GM06990 (cell line): ENCODE results near the gene KCNA10.

Experiments used
- DNase-seq: peaks from one replicate; pipeline ENCODE4 v3.0.0-alpha.2; 2011; ENCODE audit not compliant: insufficient read length; ENCODE audit errors: extremely low read depth
- H3K27me3 ChIP-seq: replicated peaks from 2 replicates; pipeline ENCODE4 v1.6.0; 2011; ENCODE audit warnings: low read length; ENCODE audit not compliant: control insufficient read depth, insufficient read depth
- H3K36me3 ChIP-seq: 2 replicates; pipeline ENCODE4 v1.5.1; 2011; ENCODE audit warnings: low read length; ENCODE audit not compliant: control insufficient read depth, insufficient read depth
- H3K4me3 ChIP-seq: replicated peaks from 2 replicates; pipeline ENCODE4 v1.5.1; 2011; ENCODE audit warnings: low read depth, mild to moderate bottlenecking, control low read depth, low read length
- CTCF ChIP-seq: IDR thresholded peaks from 2 replicates; pipeline ENCODE4 v1.5.1; 2011; ENCODE audit warnings: low read length, control low read depth, mild to moderate bottlenecking, inconsistent platforms; ENCODE audit not compliant: insufficient read depth, poor library complexity, severe bottlenecking

KCNA10 gene

GRCh38 chr1:110482662-110483307 lies 36.2 kb downstream of the KCNA10 start:
- Histone ChIP-seq H3K4me3 (no peak overlapping the region), H3K27me3 (0 out of 2 replicates have a peak, but pooled peaks cover 1% of the 10 kb centered on the region), H3K36me3 (no peaks in the 10 kb centered on the region)
- DNase-seq, result no peak
- no peak for TF ChIP-seq CTCF

GRCh38 chr1:110481968-110482623 lies 36.9 kb downstream of the KCNA10 start:
- Histone ChIP-seq H3K36me3 (no peaks in the 10 kb centered on the region), H3K4me3 (no peak overlapping the region), H3K27me3 (0 out of 2 replicates have a peak, but pooled peaks cover 1% of the 10 kb centered on the region)
- no peak for DNase-seq
- no peak for TF ChIP-seq CTCF

GRCh38 chr1:110480356-110481096 lies 38.4 kb downstream of the KCNA10 start:
- TF ChIP-seq CTCF, result no peak

GRCh38 chr1:110478886-110479285 lies 40.1 kb downstream of the KCNA10 start:
- no peak for TF ChIP-seq CTCF
- no peak for DNase-seq
- no peaks in the 10 kb centered on the region for H3K27me3 ChIP-seq
- no peak overlapping the region for H3K4me3 ChIP-seq
- no peaks in the 10 kb centered on the region for H3K36me3 ChIP-seq

More at GRCh38 chr1:110480356-110481096, 38.4 kb downstream of the KCNA10 start:
- Histone ChIP-seq H3K36me3 (no peaks in the 10 kb centered on the region), H3K4me3 (no peak overlapping the region), H3K27me3 (0 out of 2 replicates have a peak, but pooled peaks cover 1% of the 10 kb centered on the region)
- DNase-seq, result no peak

GRCh38 chr1:110477967-110478640 lies 40.9 kb downstream of the KCNA10 start:
- Histone ChIP-seq H3K27me3 (no peaks in the 10 kb centered on the region), H3K4me3 (no peak overlapping the region), H3K36me3 (no peaks in the 10 kb centered on the region)
- no peak for DNase-seq
- TF ChIP-seq CTCF, result no peak
